ENCODE results near the gene C14orf132.
A peak's percentile ranks its signal among the peaks of the same experiment; 100 is the strongest.

The C14orf132 gene

DNA sequence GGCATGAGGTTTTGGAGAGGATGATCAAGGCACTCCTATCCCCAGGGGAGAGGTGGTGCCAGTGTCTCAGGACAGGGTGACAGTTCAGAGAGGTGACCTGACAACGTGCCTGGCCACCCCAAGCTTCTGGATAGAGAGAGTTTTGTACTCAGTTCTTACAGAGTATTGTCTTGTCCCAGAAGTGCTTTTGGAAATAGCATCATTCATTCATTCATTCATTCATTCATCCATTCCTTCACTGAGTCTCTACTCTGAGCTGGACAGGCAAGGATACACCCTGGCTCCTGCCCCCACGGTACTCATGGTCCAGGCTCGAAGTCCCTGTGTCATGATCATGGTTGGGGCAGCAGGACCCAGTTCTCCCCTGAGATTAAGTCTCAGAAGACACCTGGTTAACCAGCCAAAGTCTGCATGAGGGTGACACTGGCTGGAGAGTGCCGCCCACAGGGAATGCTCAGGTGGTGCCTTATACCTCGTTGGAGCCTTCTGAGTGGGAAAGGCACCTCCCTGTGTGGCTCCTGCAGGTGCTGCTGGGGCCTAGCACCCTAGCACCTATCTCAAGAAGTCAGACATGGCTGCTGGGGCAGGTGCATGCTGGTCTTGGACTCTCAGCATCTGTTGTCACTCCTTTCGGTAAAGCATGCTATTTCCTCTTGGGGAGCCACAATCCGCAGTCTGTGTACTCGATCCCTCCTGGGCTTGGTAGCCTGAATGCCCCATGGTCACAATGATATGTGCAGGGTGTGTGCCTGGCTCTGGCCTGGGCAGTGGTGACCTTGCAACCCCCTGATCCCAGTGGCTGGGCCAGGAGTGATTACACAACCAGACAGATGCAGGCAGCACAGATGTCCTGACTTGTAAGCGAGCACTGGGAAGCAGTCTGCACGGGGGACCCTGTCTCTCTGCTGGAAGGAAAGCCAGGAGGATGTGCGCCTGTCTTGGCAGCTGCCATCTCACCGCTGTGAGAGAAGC, 57.8 kb downstream of the C14orf132 start:
- DNase-seq (ENCODE audit: extremely low read depth, low read depth), result no peak
- TF ChIP-seq CTCF (IDR thresholded peaks at IDR 0.05; ENCODE audit: low read depth, low read length, missing control alignments), result no peak
- H3K4me3 ChIP-seq (replicated peaks; ENCODE audit: low read depth, low read length), result no peak overlapping the region

DNA sequence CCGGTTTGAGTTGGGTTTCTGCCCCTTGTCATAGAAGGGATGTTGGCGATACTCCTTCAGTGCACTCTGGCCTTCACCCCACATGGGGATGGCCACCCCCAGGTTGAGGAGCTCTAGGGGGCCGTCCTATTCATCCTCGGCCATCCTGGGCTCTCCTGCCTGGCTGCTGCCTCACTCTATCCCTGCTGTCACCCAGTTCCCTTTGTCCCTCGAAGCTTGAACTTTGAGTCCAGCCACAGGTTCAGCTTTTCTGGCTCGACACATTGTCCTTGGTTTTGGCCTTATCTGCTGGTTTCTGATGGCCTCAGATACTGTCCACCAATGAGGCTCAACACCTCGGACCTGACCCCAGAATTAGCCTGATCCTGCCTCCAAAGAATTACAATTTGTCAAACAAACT, 58.6 kb downstream of the C14orf132 start:
- no peak for TF ChIP-seq CTCF (IDR thresholded peaks at IDR 0.05; ENCODE audit: low read depth, low read length, missing control alignments)
- no peak for DNase-seq (ENCODE audit: extremely low read depth, low read depth)
- no peak overlapping the region for H3K4me3 ChIP-seq (replicated peaks; ENCODE audit: low read depth, low read length)

- no peak overlapping the region for H3K4me3 ChIP-seq (replicated peaks; ENCODE audit: low read depth, low read length)
- peak; percentile 60 for DNase-seq (ENCODE audit: extremely low read depth, low read depth)
- peak; percentile 90 for TF ChIP-seq CTCF (IDR thresholded peaks at IDR 0.05; ENCODE audit: low read depth, low read length, missing control alignments)
These were observed 59.3 kb downstream of the C14orf132 start for GRCh38 chr14:96098309-96098998.

- H3K4me3 ChIP-seq (replicated peaks; ENCODE audit: low read depth, low read length), result no peak overlapping the region
- no peak for TF ChIP-seq CTCF (IDR thresholded peaks at IDR 0.05; ENCODE audit: low read depth, low read length, missing control alignments)
- DNase-seq (ENCODE audit: extremely low read depth, low read depth), result no peak
These were observed 59.8 kb downstream of the C14orf132 start for GRCh38 chr14:96098999-96099335.

DNA sequence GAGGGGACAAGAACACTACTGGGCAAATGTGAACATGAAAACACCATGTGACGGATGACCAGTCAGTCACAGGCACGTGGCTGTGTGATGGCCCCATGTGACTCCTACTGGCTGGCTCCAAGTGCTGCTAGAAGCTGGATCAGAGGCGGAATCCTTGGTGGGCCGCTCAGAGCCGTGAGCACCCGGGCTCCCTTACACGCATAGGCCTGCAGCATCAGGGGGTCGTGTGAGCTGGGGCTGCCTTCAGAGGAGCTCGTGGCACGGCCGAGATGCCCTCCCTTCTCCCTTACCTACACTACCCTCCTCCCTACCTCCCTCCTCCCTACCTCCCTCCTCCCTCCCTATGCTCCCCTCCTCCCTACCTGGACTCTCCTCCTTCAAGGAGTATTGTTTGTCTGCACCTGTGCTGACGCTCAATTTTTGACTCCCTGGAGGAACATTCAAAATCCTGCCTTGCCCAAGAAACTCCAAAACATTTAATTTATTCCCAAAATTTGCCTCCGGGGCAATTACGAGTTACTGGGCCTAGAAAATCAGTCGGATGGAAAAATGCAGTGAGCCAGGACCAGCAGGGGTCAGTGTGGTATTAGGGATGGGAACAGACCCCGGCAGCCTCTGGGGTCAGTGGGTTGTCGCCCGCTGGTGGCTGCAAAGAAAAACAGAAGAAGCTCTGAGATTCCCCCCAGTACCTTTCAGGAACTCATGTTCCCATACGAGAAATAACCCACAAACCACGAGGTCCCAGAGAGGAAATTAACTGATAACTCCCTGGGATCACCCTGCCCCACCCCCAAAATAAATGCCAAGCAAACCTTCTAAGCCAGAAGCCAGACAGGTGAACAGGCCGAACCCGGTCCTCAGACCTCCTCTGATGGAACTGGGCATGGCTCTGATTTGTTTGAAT, 61.3 kb downstream of the C14orf132 start:
- no peak overlapping the region for H3K4me3 ChIP-seq (replicated peaks; ENCODE audit: low read depth, low read length)
- peak; percentile 68 for DNase-seq (ENCODE audit: extremely low read depth, low read depth)
- peak; percentile 91 for TF ChIP-seq CTCF (IDR thresholded peaks at IDR 0.05; ENCODE audit: low read depth, low read length, missing control alignments)

DNA sequence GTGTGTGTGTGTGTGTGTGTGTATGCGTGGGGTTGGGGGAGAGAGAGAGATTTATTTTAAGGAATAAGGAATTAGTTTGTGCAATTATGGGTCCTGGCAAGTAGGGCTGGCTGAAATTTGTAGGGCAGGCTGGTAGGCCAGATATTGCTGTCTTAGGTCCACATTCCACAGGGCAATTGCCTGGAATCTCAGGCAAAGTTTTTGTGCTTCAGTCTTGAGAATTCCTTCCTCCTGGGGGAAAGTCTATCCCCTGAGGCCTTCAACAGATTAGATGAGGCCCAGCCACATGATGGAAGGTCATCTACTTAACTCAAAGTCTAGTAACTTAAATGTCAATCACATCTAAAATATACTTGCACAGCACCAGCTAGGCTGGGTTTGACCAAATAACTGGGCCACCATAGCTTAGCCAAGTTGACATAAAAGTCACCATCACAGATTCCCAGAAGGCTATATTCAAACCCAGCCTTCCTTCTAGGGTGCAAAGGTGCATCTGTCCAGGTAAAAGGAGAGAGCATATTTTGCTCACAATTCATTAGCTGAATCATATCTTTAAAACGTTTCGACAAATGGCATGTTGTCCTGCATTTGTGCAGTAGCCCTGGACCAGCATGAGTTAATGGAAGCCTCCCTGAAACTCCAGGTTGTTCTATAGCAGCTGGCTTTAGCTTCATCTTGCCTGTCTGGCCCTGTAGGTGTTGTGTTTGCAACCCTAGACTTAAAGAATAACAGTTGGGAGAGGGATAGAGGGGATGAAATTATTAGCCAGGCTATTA, 63.1 kb downstream of the C14orf132 start:
- H3K4me3 ChIP-seq (replicated peaks; ENCODE audit: low read depth, low read length), result no peak overlapping the region
- no peak for DNase-seq (ENCODE audit: extremely low read depth, low read depth)
- TF ChIP-seq CTCF (IDR thresholded peaks at IDR 0.05; ENCODE audit: low read depth, low read length, missing control alignments), result no peak

Data from HFF-Myc (cell line).